Measurements from ENCODE around the gene ERRFI1. TPM values are rescaled to one million over a fixed set of nuclear protein-coding genes. Genes with fewer than 3 reads are reported as not detected.

The ERRFI1 gene
- total and polyA plus RNA-seq, 2 of the 8 experiments (the other 6 are each of a cell fraction or from before 2014, with no cell fraction given): 23.4 to 46.1 TPM

GRCh38 chr1:8023995-8024313, 2.2 kb downstream of the ERRFI1 start (continued):
- TF ChIP-seq CHD7 (IDR thresholded peaks at IDR 0.05; ENCODE audit: insufficient replicate concordance, low read length) (no peak), SIX5 (IDR thresholded peaks at IDR 0.05; ENCODE audit: low read depth, low read length) (no peak), RXRA (IDR thresholded peaks at IDR 0.05; ENCODE audit: insufficient read depth, low read depth, low read length) (no peak)

Data from H1 (cell line).